ENCODE measurements around the gene SIGLEC10.

The SIGLEC10 gene

DNA sequence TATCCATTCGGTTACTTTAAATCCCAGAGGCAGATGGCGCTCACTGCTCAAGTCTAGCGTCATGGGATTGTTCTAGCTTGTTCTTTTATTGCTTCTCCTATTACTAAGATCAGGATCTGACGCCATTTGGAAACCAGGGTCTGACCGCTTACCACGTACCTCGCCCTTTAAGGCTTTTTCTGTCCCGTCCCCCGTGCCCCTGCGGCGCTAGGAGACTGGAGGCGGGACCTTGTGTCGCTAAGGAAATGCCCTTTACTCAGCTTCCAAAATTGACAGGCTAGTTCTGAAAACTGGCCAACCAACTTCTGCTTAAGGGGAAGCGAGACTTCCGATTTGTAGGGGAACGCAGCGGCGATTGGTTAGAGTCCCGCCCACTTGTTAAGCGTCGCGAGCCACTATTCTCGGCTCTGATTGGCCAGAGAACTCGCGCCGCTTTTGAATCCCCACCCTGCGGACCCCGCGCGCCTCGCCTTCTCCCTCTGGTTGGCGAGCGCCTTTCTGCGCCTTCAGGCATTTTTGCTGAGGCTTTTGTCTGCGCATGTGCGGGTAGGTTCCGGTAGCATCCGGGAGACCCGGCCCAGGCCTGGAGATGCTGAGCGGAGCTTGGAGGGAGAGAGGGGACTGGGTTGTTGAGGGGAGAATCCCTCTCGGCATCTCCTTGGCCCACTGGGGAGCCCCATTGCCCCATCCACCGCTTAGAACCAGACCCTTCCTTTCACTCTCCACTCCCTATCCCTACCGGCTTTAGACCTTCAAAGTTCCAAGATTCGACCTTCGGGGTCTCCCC, 23.2 kb downstream of the SIGLEC10 start:
- DNase-seq (ENCODE audit: low spot score), result peak; percentile 95

DNA sequence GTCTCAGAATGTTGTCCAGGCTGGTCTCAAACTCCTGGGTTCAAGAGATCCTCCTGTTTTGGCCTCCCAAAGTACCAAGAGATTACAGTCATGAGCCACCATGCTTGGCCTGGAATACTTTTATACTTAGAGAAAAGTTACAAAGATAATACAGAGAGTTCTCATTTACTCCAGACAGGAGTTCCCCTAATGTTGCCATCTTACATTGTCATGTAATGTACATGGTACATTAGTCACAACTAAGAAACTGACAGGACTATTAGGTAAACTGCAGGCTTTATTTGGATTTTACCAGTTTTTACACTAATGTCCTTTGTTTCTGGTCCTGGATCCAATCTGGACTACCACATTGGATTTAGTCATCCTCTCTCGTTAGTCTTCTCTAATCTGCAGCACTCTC, 24.7 kb downstream of the SIGLEC10 start:
- DNase-seq (ENCODE audit: low spot score), result no peak

DNA sequence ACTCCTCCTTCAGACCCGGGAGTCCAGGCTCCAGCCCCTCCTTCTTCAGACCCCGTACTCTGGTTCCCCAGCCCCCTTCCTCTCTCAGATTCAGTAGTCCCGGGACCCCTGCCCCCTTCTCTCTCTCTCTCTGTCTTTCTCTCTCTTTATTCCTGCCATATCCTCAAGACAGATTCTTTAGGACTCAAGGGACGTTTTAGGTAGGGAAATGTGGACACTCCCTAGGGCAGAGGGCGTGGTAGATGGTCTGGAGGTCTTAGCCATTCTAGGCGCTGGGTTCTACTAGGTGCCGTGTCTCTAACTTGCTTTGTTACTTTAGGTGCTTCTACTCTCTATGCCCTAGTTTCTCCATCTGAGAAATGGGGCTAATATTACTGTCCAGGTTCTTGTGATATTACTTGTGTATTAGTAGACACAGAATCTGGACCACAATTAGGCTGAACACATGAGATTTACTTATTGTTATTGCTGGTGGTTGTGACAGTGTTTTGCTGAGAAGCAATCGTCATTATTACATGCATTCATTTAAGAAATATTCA, 26.3 kb downstream of the SIGLEC10 start:
- no peak for DNase-seq (ENCODE audit: low spot score)

DNA sequence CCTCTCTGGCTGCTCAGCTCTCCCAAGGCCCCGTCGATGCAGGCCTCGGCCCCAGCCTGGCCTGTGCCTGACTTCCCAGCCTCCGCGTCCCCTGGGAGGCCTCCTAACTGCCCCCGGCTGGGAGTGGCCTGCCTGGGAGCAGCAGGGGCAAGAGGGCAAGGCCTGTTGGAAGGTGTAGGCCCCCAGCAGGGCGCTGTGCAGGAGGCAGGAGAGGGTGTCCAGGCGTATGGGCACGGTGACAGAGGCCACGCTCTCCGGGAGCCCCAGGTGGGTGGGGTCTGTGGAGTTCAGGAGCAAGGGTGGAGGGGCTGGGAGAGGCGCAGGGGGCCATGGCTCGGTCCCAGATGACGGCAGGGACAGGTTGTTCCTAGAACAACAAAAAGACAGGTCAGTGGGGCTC, 28.3 kb downstream of the SIGLEC10 start:
- DNase-seq (ENCODE audit: low spot score), result no peak

DNA sequence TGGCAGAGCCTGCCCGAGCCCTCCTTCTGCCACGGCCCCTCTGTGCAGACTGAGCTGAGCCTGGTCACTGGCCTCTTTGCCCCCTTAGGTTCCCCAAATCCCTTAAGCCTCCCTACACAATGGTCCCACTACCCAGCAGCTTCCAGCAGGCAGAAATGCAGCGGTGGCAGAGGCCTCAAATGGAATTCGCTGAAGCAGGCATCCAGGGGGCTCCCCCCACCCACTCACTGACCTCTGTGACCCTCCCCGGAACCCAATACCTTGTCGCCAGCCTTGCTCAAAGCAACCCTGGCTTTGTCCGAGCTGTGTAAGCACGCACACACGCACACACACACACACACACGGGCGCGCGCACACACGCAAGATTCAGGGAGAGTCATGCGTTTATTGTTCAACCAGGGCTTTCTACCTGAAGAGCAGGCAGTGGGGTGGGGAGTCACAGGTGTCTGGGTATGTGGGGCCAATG, 29.5 kb downstream of the SIGLEC10 start, which contains the start of gene LIM2:
Gene LIM2 (minus strand): TSS at position 51 of the 466 bp plus-strand sequence. CDS start 531 bp downstream, outside the sequence.
- no peak for DNase-seq (ENCODE audit: low spot score)

DNA sequence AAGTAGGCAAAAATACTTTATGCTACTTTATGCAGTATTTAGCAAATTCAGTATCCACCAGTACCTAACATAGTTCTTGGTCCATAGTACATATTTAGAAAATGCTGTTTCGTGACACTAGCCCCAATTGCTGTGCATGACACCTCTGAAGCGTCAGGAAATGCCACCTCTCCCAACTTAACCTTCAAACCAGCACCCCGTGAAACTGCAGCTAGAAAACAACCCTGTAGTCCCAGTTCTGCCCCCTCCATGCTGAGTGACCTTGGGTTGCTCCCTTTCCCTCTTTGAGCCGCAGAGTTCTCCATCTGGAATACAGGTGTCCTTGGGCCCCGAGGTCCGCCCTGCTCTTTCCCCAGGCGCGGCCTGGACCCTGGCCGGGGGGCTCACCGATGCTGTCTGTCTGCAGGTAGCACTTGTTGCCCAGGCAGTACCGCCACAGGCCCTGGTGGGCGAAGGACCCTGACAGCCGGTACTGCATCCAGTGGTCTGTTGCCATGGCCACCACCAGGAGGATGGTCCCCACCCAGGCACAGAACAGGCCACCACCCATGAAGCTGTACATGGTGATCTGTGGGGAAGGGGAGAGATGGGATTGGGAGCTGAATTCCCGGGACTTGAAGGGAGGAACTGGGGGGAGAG, 30.4 kb downstream of the SIGLEC10 start:
- DNase-seq (ENCODE audit: low spot score), result no peak

DNA sequence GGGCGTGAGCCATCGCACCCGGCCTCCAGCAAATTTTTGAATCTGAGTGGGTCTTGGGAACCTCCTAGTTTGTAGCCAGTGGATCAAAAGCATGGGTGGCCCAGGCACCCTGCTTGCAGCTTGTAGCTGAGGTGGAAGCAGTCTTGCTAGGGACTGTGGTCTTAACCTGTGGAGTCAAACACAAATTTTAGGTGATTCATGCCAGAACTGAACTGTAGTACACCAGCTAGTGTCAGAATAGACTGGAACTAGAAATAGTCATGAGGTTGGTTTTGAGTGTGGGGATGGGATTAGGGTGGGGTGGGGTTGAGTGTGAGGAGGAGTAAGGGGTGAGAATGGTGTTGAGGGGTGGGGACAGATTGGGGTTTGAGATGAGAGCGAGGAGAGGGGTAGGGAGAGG, 35.4 kb downstream of the SIGLEC10 start:
- DNase-seq (ENCODE audit: low spot score), result no peak

DNA sequence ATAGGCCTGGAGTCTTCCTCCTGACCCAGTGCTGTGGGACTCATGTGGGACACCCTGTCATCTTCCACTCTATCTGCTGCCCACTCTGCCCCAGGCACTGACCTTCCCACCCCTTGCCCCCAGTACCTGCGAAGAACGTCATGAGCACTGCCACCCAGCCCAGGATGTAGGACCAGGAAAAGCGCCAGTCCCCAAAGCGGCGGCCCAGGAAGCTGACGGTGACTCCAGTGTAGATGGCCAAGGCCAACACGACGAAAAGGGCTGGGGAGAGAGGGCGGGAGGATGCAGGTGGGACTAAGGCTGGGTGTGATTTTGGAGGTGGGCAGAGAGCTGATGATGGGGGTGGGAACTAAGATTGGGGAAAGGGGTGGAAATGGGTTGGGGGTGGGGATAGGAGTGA, 37.1 kb downstream of the SIGLEC10 start:
- no peak for DNase-seq (ENCODE audit: low spot score)

DNA sequence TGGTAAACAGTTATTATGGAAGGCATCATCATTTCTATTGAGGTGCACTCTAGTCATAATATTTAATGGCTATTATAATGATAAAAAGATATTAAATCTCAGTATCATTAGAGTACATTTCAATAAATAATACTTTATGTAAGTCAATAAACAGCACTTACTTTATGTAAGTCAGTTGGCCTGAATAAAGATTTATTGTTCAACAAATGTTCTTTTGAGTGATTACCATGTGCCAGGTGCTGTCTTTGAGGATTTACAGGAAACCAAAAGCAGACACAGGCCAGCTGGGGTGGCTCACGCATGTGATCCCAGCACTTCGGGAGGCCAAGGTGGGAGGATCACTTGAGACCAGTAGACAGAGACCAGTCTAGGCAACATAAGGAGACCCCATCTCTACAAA, 40.0 kb downstream of the SIGLEC10 start:
- DNase-seq (ENCODE audit: low spot score), result no peak

DNA sequence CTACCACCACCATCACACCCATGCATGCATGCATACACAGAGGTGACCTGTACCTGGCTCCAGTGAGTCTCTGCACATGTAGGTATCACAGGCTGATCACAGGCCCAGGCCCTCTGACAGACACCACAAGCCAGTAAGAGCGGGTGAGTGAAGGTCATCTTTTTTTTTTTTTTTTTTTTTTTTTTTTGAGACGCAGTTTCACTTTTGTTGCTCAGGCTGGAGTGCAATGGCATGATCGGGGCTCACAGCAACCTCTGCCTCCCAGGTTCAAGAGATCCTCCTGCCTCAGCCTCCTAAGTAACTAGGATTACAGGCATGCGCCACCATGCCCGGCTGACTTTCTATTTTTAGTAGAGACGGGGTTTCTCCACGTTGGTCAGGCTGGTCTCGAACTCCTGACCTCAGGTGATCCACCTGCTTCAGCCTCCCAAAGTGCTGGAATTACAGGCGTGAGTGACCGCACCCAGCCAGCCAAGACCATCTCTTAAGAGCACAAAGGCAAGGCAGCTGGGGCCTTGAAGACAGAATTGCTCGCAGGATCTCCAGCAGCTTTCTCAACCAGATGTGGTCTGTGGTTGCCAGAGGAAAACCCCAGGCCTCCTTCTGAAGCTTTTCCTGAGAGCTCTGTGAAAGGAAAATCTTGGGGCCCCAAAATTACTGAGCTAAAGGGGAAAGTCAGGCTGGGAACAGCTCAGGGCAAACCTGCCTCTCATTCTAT, 41.8 kb downstream of the SIGLEC10 start:
- peak; percentile 35 for DNase-seq (ENCODE audit: low spot score)

DNA sequence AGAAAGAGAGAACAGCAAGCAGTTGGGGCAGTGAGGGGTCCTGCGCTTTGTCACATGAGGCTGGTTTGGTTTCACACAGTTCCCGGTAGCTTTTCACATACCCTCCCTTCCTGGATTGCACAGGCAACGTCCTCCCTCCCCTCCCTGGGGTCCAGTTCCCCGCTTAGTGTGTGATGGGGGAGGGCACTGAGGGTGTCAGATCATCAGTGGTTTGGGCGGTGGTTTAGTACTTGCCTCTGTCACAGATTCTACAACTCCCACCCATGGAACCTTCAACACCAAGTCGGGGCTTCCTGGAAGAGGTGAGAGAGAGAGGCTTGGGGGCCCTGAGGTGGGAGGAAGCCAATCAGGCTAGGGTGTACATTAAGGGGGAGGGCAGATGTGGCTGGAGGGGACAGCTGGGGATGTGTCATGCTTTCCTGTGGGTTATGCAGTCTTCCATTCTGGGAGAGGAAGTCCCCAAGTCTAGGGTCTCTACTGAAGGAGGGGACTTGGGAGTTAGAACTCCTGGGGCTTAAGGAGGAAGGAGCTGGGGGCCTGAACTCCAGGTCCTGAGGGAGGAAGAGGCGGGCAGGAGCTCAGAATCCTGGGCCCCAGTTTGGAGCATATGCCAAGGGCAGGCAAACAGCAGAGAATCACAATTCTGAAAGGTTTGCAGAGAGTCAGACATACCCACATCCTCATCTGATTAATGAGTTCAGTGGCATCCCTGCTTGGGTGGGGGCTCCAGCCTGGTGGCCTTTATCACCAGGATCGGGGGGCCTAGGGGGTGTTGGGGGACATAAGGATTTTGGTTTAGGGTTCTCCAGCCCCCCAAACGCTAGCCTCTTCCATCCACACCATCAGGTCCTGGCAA, 44.6 kb downstream of the SIGLEC10 start, which contains the start of gene NKG7:
Gene NKG7 (minus strand): TSS at position 6 of the 856 bp plus-strand sequence. CDS start 119 bp downstream, outside the sequence.
- DNase-seq (ENCODE audit: low spot score), result peak; percentile 92

DNA sequence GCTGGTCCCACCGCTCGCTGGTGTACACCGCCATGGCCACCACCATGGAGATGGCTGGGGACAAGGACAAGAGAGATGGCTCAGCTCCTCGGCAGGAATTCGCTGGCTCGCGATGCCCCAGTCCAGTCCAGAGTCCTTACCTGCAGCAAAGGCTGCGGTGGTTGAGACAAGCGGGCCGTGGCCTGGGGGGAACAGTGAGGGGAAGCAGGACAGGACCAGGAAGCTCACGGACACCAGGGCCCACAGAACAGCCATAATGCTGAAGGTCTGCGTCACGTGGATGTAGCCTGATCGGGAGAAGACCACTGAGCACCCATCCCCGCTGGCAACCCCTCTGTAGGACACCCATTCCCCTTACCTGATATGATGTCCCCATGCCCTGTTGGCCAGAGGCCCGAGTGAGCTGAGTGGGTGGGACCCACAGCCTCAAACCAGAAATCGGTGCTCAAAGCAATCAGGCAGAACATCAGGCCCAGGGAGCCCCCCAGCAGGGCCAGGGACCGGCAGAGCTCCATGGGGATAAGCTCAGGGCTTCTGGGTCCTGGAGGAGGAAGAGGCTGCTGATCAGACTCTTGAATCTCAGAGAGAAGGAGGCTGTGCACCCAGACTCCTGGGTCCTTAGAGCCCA, 45.3 kb downstream of the SIGLEC10 start:
- DNase-seq (ENCODE audit: low spot score), result no peak

DNA sequence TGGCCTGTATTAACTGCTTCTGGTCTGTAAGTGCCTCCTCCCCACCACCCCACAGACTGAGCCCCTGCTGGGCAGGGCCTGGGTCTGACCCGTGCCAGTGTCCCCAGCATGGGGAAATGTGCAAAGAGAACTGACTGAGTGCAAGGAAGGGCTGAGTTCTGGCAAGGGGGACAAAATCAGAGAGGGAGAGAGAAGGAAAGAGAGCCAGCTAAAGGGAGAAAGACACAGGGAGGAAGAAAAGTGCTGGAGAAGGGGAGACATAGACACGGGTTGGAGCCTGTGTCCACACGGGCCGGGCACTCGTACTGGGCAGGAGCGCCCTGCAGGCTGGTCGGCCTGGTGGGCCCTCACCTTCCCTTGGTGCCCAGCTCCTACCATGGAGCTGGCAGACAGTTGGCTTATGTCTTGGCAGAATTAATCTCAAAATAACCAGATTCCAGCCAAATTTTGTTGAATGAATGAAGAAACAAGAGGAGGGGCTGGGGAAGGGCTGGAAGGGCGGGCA, 46.2 kb downstream of the SIGLEC10 start:
- DNase-seq (ENCODE audit: low spot score), result no peak

DNA sequence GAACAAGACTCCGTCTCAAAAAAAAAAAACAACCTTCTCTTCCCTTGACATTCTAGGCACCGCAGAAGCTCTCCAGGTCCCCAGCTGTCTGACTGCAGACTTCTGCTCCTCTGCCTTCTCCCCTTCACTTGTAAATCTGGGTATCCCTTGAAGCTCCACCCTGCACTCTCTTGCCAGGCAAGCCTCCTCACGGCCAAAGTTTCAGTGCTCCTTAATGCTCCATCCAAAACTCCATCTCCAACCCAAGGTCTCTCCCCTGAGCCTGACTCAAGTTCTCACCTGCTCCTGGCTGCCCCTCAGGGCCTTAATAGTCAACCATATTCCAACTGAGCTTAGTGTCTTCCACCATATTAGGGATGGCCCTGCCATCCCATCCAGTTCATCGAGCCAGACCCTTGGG, 47.2 kb downstream of the SIGLEC10 start:
- DNase-seq (ENCODE audit: low spot score), result no peak

DNA sequence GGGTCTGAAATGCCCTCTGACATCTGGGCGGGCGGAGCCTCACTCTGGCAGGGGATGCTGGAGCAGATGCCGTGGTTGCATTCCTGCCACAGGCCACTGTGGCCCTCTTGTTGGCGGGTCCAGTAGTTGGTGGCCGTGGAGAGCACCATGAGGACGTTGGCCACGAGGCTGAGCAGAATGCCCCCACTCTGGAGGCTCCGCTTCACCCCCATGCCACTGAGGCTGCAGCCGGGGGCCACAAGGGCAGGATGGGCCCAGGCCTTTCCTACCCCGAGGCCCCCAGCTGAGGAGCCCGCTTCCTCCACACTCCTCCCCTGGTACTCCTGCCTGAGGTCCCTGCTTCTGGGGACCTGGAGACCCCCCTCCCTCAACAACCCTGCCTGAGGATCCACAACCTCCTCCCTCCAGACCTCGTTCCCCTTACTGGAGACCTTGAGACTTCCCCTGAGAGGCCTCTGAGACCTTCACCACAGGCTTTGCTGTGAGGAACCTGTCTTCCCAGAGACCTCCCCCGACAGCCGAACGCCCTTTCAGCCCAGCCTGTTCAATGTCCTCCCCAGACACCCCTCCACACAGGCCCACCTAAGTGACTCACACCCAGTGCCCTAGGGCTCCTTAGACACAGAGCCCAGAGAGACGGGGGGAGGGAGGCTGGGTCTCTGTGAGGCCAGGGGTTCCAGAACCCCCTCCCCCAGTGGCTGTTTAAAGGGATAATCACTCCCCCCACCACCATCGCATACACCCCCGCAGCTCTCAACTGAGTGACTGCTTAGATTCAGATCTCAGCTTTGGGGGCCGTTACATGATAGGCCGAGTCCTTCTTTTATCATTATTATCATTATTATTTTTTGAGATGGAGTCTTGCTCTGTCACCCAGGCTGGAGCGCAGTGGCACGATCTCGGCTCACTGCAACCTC, 48.8 kb downstream of the SIGLEC10 start, which contains the start of gene CLDND2:
Gene CLDND2 (minus strand): TSS at position 638 of the 917 bp plus-strand sequence. CDS start 426 bp downstream, at position 212.
- peak; percentile 45 for DNase-seq (ENCODE audit: low spot score)

DNA sequence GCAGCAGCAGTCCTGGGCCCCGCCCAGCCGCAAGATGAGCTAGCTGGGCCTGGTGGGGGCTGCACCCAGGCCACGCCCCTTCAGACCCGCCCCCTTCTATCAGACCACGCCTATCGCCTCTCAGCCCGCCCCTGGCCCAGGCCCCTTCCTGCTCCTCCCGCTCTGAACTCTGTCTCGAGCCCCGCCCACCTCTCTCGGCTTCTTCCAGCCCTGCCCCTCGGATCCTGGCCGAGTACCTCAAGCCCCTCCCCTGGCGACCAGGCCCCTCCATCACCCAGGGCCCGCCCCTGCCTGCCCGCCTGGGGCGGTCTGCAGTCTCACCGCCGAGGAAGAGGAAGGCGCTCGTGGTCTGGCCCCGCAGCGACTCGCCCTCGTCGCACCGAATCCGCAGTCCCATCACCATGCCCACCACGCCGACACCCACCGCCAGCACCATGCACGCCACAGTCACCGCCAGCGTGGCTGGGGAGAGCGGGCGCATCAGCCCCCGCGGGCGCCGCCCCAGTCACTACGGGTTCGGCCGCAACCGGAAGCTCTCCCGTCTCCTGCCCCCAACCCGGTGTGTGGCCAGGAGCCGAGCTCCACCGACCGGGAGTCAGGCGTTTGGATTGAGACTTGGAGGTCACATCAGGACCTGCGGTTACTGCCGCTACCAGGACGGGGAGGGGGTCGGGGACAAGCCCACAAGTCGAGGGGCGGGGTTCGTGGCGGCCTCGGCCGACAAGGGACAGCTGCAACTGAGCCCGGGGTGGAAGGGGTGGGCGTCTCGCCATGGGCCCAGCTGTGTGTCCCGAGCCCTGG, 49.7 kb downstream of the SIGLEC10 start:
- peak; percentile 98 for DNase-seq (ENCODE audit: low spot score)

DNA sequence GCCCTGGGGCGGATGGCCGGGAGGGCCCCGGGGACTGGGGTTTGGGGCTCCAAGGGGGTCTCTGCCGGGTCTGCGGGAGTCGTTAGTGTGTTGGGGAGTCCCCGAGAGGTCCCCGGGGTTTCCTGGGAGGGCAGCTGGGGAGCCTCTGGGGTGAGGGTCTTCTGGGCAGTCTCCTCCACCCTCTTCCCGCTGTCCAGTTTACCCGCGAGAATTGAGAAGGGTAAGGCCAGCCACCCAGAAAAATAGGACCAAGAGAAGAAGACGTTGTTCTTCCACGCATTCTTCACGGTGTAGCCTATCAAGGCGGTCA, 50.2 kb downstream of the SIGLEC10 start:
- no peak for DNase-seq (ENCODE audit: low spot score)

DNA sequence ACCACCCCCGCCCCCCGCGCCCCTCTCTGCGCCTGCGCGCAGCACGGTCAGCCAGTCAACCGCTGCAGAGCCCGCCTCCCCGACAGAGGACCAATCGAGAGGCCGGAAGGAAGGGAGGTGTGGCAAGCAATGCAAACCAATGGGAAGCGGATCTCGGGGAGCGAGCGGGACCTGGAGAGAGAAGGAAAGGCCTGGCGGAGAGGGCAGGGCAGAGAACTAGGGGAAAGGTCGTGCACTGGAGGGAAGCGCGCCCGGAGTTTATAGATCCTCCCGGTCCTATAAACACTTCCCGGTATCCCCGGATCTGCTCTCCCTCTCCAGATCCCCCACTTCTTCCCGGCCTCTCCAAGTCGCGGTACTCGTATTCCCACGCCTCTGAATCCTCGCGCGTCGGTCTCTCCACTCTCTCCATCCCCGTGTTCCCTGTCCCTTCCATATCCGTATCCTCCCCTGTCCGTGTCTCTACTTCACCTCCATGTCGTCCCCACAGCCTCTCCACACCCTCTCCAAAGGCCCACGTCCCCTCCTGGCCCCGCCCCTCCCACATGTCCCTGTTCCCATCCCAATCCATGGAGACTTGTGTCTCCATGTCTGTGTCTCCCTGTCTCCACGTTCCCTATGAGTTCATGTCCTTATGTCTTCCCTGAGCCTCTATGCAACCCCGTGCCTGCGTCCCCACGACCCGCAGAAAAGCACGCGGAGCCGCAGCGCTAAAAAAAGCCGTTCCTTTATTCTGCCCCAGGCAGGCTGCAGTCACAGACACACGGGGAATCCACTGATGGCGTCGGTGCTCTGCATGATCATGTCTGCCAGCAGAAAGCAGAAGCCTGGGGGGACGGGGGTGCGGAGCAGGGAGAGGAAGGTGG, 50.8 kb downstream of the SIGLEC10 start:
- DNase-seq (ENCODE audit: low spot score), result peak; percentile 94
